Fibroblast of lung (primary cell): ENCODE data around the gene ANKRD66.

ENCODE experiments used
- EZH2 ChIP-seq: IDR thresholded peaks from 2 replicates; pipeline ENCODE4 v1.5.1; 2012; ENCODE audit warnings: low read length, control low read depth, mild to moderate bottlenecking; ENCODE audit errors: missing control alignments
- TF ChIP-seq, protein P1 (sequence below), 2 donors: IDR thresholded peaks in 1 of 2; conservative IDR thresholded peaks in 1 of 2; 1 replicate in 1 of 2; 2 replicates in 1 of 2; pipeline ENCODE4 v1.5.1; 2011 to 2012; ENCODE audit warnings: low read length in 2 of 2, control low read depth in 1 of 2, inconsistent platforms in 1 of 2, low read depth in 1 of 2, mild to moderate bottlenecking in 1 of 2

DNA sequence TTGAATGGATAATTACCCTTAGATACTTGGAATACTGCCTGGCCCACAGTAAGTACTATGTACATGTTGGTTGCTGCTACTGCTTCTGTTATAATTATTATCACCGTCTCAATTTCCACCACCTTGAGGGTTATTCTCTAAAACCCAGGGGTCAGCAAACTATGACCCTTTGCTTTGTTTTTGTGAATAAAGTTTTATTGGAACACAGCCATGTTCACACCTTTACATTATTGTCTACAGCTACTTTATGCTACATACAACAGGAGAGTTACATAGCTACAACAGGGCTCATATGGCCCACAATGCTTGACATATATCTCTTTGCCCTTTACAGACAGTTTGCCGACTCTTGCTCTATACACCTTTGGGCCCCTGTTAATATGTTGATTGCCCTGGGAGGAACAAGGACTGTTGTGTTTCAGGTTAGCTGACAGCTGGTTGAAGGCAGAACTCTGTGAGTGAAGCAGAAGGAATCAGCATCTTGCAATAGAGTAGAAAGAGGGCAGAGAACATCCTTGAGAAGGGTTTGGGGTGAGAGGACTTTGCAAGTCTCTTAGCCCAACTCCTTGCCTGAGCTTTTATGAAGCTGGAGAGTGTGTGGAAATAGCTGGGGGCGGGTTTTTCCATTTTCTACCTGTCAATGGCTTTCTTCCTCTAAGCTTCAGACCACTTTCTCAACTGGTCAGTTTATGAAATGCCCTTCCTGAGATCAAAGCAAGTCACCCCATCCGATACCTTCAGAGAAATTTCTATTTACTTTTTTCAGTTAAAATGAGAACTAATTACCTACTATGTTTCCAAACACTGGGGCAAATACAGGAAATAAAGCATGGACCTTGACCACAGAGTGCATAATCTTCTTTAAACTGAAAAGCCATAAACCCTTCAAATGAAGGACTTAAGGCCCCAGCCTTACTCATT is 43.0 kb downstream of the ANKRD66 start:
- TF ChIP-seq, protein P1, sequence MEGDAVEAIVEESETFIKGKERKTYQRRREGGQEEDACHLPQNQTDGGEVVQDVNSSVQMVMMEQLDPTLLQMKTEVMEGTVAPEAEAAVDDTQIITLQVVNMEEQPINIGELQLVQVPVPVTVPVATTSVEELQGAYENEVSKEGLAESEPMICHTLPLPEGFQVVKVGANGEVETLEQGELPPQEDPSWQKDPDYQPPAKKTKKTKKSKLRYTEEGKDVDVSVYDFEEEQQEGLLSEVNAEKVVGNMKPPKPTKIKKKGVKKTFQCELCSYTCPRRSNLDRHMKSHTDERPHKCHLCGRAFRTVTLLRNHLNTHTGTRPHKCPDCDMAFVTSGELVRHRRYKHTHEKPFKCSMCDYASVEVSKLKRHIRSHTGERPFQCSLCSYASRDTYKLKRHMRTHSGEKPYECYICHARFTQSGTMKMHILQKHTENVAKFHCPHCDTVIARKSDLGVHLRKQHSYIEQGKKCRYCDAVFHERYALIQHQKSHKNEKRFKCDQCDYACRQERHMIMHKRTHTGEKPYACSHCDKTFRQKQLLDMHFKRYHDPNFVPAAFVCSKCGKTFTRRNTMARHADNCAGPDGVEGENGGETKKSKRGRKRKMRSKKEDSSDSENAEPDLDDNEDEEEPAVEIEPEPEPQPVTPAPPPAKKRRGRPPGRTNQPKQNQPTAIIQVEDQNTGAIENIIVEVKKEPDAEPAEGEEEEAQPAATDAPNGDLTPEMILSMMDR (conservative IDR thresholded peaks at IDR 0.05 in 1 of 2, IDR thresholded peaks at IDR 0.05 in 1 of 2; ENCODE audit: low read depth in 1 of 2, low read length in 2 of 2) = no peak
- no peak for TF ChIP-seq EZH2
